ENCODE results near the gene MPST. TPM values are rescaled to one million over a fixed set of nuclear protein-coding genes. Genes with fewer than 3 reads are reported as not detected.

Gene MPST
- total RNA-seq, 1 donor from 2014 or later = 215 TPM

- no peak for TF ChIP-seq CTCF (conservative IDR thresholded peaks at IDR 0.05; ENCODE audit: low read depth, low read length)
- DNase-seq (ENCODE audit: low read depth) = no peak
- H3K4me3 ChIP-seq (ENCODE audit: low read depth, low read length) = no peak overlapping the region
Observed at GRCh38 chr22:36990457-36990856, 29.1 kb upstream of the MPST start.

- peak; percentile 7 for DNase-seq (ENCODE audit: low read depth)
- no peak overlapping the region for H3K4me3 ChIP-seq (ENCODE audit: low read depth, low read length)
- peak; percentile 15 for TF ChIP-seq CTCF (conservative IDR thresholded peaks at IDR 0.05; ENCODE audit: low read depth, low read length)
Observed at GRCh38 chr22:36991206-36991605, 28.3 kb upstream of the MPST start.

GRCh38 chr22:36997746-36998145 lies 21.8 kb upstream of the MPST start:
- no peak for DNase-seq (ENCODE audit: low read depth)
- no peak for TF ChIP-seq CTCF (conservative IDR thresholded peaks at IDR 0.05; ENCODE audit: low read depth, low read length)
- no peak overlapping the region for H3K4me3 ChIP-seq (ENCODE audit: low read depth, low read length)

GRCh38 chr22:36998620-36999351 lies 20.8 kb upstream of the MPST start:
- TF ChIP-seq CTCF (conservative IDR thresholded peaks at IDR 0.05; ENCODE audit: low read depth, low read length) = peak; percentile 29
- DNase-seq (ENCODE audit: low read depth) = no peak

GRCh38 chr22:36999463-36999862 lies 20.1 kb upstream of the MPST start:
- no peak overlapping the region for H3K4me3 ChIP-seq (ENCODE audit: low read depth, low read length)
- no peak for TF ChIP-seq CTCF (conservative IDR thresholded peaks at IDR 0.05; ENCODE audit: low read depth, low read length)
- DNase-seq (ENCODE audit: low read depth) = no peak

More at GRCh38 chr22:36998620-36999351, 20.8 kb upstream of the MPST start:
- H3K4me3 ChIP-seq (ENCODE audit: low read depth, low read length) = no peak overlapping the region

GRCh38 chr22:37000676-37001534 lies 18.6 kb upstream of the MPST start:
- DNase-seq (ENCODE audit: low read depth) = no peak
- TF ChIP-seq CTCF (conservative IDR thresholded peaks at IDR 0.05; ENCODE audit: low read depth, low read length) = no peak
- H3K4me3 ChIP-seq (ENCODE audit: low read depth, low read length) = no peak overlapping the region

Data from epithelial cell of proximal tubule (primary cell).